Loucy (cell line): Measurements from ENCODE around the gene MS4A18.

Experiments
- EZH2phosphoT487 ChIP-seq: fragments of 200-600 bp; IDR thresholded peaks from 2 replicates; pipeline ENCODE4 v1.6.1; 2018; ENCODE audit warnings: antibody characterized with exemption, mild to moderate bottlenecking, moderate library complexity, borderline replicate concordance
- TF ChIP-seq, protein P1 (sequence below): fragments of 200-600 bp; sonication (generic); conservative IDR thresholded peaks from 2 replicates; pipeline ENCODE4 v1.5.1; 2014; ENCODE audit warnings: mild to moderate bottlenecking, antibody characterized with exemption, low read length

GRCh38 chr11:60771146-60771545 is 46.6 kb downstream of the MS4A18 start:
- TF ChIP-seq, protein P1, sequence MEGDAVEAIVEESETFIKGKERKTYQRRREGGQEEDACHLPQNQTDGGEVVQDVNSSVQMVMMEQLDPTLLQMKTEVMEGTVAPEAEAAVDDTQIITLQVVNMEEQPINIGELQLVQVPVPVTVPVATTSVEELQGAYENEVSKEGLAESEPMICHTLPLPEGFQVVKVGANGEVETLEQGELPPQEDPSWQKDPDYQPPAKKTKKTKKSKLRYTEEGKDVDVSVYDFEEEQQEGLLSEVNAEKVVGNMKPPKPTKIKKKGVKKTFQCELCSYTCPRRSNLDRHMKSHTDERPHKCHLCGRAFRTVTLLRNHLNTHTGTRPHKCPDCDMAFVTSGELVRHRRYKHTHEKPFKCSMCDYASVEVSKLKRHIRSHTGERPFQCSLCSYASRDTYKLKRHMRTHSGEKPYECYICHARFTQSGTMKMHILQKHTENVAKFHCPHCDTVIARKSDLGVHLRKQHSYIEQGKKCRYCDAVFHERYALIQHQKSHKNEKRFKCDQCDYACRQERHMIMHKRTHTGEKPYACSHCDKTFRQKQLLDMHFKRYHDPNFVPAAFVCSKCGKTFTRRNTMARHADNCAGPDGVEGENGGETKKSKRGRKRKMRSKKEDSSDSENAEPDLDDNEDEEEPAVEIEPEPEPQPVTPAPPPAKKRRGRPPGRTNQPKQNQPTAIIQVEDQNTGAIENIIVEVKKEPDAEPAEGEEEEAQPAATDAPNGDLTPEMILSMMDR: no peak
- TF ChIP-seq EZH2phosphoT487: no peak
